Measurements from ENCODE around the gene PTPRM.

- TF ChIP-seq TAF1 (conservative IDR thresholded peaks at IDR 0.05) (no peak), RAD21 (IDR thresholded peaks at IDR 0.05) (no peak), CTCF (IDR thresholded peaks at IDR 0.05; ENCODE audit: low read depth, low read length, missing input control) (no peak), NR2F2 (IDR thresholded peaks at IDR 0.05) (no peak), YY1 (IDR thresholded peaks at IDR 0.05) (no peak), ATF3 (IDR thresholded peaks at IDR 0.05) (no peak)
These were observed 153.3 kb downstream of the PTPRM start for GRCh38 chr18:7720395-7720794.
